IMR-90 (cell line): Measurements from ENCODE around the gene PCDH20.

Source experiments
- BHLHE40 ChIP-seq: fragments of 150-350 bp; IDR thresholded peaks from 2 replicates; pipeline ENCODE4 v1.6.1; 2016; ENCODE audit warnings: mild to moderate bottlenecking, low read depth, low read length
- CEBPB ChIP-seq: IDR thresholded peaks from 2 replicates; pipeline ENCODE4 v1.6.1; 2012; ENCODE audit warnings: low read depth, low read length, improper control_type of control experiment
- CHD1 ChIP-seq: IDR thresholded peaks from 2 replicates; pipeline ENCODE4 v1.6.1; 2012; ENCODE audit warnings: low read depth, low read length, improper control_type of control experiment
- CTCF ChIP-seq: conservative IDR thresholded peaks from 2 replicates; pipeline ENCODE4 v1.5.1; 2012; ENCODE audit warnings: mild to moderate bottlenecking, low read depth, low read length, improper control_type of control experiment
- FOS ChIP-seq: fragments of 150-350 bp; IDR thresholded peaks from 2 replicates; pipeline ENCODE4 v1.6.1; 2016; ENCODE audit warnings: low read depth, low read length
- MAFK ChIP-seq: IDR thresholded peaks from 2 replicates; pipeline ENCODE4 v1.6.1; 2012; ENCODE audit warnings: low read depth, low read length, improper control_type of control experiment
- POLR2A ChIP-seq: IDR thresholded peaks from 2 replicates; pipeline ENCODE4 v1.6.1; 2012; ENCODE audit warnings: mild to moderate bottlenecking, low read depth, low read length
- RAD21 ChIP-seq: IDR thresholded peaks from 2 replicates; pipeline ENCODE4 v1.6.1; 2012; ENCODE audit warnings: low read length, improper control_type of control experiment
- RCOR1 ChIP-seq: IDR thresholded peaks from 2 replicates; pipeline ENCODE4 v1.6.1; 2012; ENCODE audit warnings: mild to moderate bottlenecking, low read length, improper control_type of control experiment; ENCODE audit not compliant: insufficient replicate concordance
- RFX5 ChIP-seq: IDR thresholded peaks from 2 replicates; pipeline ENCODE4 v1.8.0; 2012; ENCODE audit warnings: low read depth, mild to moderate bottlenecking, low read length, moderate library complexity
- USF2 ChIP-seq: fragments of 150-350 bp; IDR thresholded peaks from 2 replicates; pipeline ENCODE4 v1.6.1; 2017; ENCODE audit warnings: mild to moderate bottlenecking, antibody characterized with exemption, low read length, low read depth
- TF ChIP-seq, protein P1 (sequence below): fragments of 150-350 bp; IDR thresholded peaks from 2 replicates; pipeline ENCODE4 v1.6.1; 2016; ENCODE audit warnings: low read depth, mild to moderate bottlenecking, low read length, moderate library complexity, borderline replicate concordance

- no peak for TF ChIP-seq RAD21
- no peak for TF ChIP-seq CHD1
- TF ChIP-seq, protein P1, sequence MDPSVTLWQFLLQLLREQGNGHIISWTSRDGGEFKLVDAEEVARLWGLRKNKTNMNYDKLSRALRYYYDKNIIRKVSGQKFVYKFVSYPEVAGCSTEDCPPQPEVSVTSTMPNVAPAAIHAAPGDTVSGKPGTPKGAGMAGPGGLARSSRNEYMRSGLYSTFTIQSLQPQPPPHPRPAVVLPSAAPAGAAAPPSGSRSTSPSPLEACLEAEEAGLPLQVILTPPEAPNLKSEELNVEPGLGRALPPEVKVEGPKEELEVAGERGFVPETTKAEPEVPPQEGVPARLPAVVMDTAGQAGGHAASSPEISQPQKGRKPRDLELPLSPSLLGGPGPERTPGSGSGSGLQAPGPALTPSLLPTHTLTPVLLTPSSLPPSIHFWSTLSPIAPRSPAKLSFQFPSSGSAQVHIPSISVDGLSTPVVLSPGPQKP: no peak
- no peak for TF ChIP-seq USF2
- TF ChIP-seq CTCF: no peak
- no peak for TF ChIP-seq POLR2A
- TF ChIP-seq RCOR1: no peak
- TF ChIP-seq FOS: no peak
- no peak for TF ChIP-seq RFX5
- no peak for TF ChIP-seq CEBPB
- TF ChIP-seq BHLHE40: no peak
- TF ChIP-seq MAFK: no peak
These were observed 24.2 kb downstream of the PCDH20 start for GRCh38 chr13:61391426-61391825.
